ENCODE results near the gene MPZL2. TPM values are rescaled to one million over a fixed set of nuclear protein-coding genes. Genes with fewer than 3 reads are reported as not detected.

The MPZL2 gene
- total and polyA plus RNA-seq, 2 experiments from 2014 or later, result 2.6 to 4.2 TPM

DNA sequence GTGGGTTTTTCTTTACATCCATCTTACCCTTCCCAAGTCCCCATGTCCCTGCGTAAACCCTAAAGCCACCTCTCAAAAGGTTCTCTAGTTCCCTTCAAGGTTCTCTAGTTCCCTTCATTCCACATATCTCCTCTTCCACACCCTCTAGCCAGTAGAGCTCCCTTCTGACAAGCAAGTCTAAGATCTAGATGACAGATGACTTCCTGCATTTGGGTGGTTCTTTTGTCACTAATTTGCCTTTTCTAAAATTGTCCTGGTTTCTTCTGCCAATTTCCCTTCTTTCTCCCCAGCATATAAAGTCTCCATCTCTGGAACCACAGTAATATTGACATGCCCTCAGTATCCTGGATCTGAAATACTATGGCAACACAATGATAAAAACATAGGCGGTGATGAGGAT, 48.2 kb upstream of the MPZL2 start:
- Mint-ChIP-seq H3K27ac (no peak overlapping the region), H3K27me3 (ENCODE audit: insufficient read depth, low read depth, poor library complexity) (peaks cover 7% of the 10 kb centered on the region)
- TF ChIP-seq ZNF331 (CRISPR knock-in tag; IDR thresholded peaks at IDR 0.05; ENCODE audit: low read depth) (no peak), ZNF114 (CRISPR knock-in tag; IDR thresholded peaks at IDR 0.05) (no peak), POLR2AphosphoS5 (IDR thresholded peaks at IDR 0.05; ENCODE audit: low read depth) (no peak), CREB1 (CRISPR knock-in tag; IDR thresholded peaks at IDR 0.05; ENCODE audit: low read depth) (no peak), JUNB (IDR thresholded peaks at IDR 0.05; ENCODE audit: unreplicated experiment) (no peak), NANOG (IDR thresholded peaks at IDR 0.05; ENCODE audit: borderline replicate concordance) (no peak), STAT1 (IDR thresholded peaks at IDR 0.05; ENCODE audit: unreplicated experiment) (no peak), EZH2phosphoT487 (IDR thresholded peaks at IDR 0.05; ENCODE audit: unreplicated experiment) (no peak), EZH2 (IDR thresholded peaks at IDR 0.05; ENCODE audit: low read depth, unreplicated experiment) (no peak), ZNF462 (CRISPR knock-in tag; IDR thresholded peaks at IDR 0.05) (no peak)
- TF ChIP-seq, protein P1, sequence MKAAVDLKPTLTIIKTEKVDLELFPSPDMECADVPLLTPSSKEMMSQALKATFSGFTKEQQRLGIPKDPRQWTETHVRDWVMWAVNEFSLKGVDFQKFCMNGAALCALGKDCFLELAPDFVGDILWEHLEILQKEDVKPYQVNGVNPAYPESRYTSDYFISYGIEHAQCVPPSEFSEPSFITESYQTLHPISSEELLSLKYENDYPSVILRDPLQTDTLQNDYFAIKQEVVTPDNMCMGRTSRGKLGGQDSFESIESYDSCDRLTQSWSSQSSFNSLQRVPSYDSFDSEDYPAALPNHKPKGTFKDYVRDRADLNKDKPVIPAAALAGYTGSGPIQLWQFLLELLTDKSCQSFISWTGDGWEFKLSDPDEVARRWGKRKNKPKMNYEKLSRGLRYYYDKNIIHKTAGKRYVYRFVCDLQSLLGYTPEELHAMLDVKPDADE (IDR thresholded peaks at IDR 0.05), result no peak
- TF ChIP-seq, protein P2, sequence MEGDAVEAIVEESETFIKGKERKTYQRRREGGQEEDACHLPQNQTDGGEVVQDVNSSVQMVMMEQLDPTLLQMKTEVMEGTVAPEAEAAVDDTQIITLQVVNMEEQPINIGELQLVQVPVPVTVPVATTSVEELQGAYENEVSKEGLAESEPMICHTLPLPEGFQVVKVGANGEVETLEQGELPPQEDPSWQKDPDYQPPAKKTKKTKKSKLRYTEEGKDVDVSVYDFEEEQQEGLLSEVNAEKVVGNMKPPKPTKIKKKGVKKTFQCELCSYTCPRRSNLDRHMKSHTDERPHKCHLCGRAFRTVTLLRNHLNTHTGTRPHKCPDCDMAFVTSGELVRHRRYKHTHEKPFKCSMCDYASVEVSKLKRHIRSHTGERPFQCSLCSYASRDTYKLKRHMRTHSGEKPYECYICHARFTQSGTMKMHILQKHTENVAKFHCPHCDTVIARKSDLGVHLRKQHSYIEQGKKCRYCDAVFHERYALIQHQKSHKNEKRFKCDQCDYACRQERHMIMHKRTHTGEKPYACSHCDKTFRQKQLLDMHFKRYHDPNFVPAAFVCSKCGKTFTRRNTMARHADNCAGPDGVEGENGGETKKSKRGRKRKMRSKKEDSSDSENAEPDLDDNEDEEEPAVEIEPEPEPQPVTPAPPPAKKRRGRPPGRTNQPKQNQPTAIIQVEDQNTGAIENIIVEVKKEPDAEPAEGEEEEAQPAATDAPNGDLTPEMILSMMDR (conservative IDR thresholded peaks at IDR 0.05; ENCODE audit: low read depth in 2 of 2), result no peak
- TF ChIP-seq, protein P3, sequence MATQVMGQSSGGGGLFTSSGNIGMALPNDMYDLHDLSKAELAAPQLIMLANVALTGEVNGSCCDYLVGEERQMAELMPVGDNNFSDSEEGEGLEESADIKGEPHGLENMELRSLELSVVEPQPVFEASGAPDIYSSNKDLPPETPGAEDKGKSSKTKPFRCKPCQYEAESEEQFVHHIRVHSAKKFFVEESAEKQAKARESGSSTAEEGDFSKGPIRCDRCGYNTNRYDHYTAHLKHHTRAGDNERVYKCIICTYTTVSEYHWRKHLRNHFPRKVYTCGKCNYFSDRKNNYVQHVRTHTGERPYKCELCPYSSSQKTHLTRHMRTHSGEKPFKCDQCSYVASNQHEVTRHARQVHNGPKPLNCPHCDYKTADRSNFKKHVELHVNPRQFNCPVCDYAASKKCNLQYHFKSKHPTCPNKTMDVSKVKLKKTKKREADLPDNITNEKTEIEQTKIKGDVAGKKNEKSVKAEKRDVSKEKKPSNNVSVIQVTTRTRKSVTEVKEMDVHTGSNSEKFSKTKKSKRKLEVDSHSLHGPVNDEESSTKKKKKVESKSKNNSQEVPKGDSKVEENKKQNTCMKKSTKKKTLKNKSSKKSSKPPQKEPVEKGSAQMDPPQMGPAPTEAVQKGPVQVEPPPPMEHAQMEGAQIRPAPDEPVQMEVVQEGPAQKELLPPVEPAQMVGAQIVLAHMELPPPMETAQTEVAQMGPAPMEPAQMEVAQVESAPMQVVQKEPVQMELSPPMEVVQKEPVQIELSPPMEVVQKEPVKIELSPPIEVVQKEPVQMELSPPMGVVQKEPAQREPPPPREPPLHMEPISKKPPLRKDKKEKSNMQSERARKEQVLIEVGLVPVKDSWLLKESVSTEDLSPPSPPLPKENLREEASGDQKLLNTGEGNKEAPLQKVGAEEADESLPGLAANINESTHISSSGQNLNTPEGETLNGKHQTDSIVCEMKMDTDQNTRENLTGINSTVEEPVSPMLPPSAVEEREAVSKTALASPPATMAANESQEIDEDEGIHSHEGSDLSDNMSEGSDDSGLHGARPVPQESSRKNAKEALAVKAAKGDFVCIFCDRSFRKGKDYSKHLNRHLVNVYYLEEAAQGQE (IDR thresholded peaks at IDR 0.05; ENCODE audit: unreplicated experiment), result no peak

More for the DNA sequence above, 48.2 kb upstream of the MPZL2 start:
- H3K27ac ChIP-seq (ENCODE audit: low read depth), result no peak overlapping the region
- H3F3A ChIP-seq (replicated peaks; ENCODE audit: low read depth), result peaks cover 9% of the 10 kb centered on the region
- Mint-ChIP-seq H3K4me1 (peaks cover 23% of the 10 kb centered on the region), H3K4me3 (no peak overlapping the region), H3K9me3 (no peaks in the 10 kb centered on the region), H3K36me3 (ENCODE audit: low read depth) (no peaks in the 10 kb centered on the region)
- ATAC-seq (no peak), DNase-seq (ENCODE audit: low spot score) (no peak)
- peaks cover 23% of the 10 kb centered on the region for H3K4me1 ChIP-seq (ENCODE audit: insufficient read depth)
- peaks cover 20% of the 10 kb centered on the region; the same call in 1 of the 2 replicates for H3K27me3 ChIP-seq (ENCODE audit: insufficient read depth)
- no peak overlapping the region for H3K4me2 ChIP-seq
- no peaks in the 10 kb centered on the region for H3K79me2 ChIP-seq (replicated peaks; ENCODE audit: insufficient read depth)
- no peaks in the 10 kb centered on the region for H3K36me3 ChIP-seq (ENCODE audit: insufficient read depth)
- no peak overlapping the region for H3K4me3 ChIP-seq
- no peak overlapping the region for H2AFZ ChIP-seq
- H3K9me2 ChIP-seq (ENCODE audit: insufficient read depth), result no peaks in the 10 kb centered on the region
- H4K20me1 ChIP-seq (replicated peaks; ENCODE audit: insufficient read depth), result no peaks in the 10 kb centered on the region
